GF-D8 (cell line): ENCODE measurements around the gene SSTR5.

Source experiments
- DNase-seq: peaks from one replicate; lab custom pipeline; 2025; lab: John Stamatoyannopoulos, UW

Gene SSTR5

GRCh38 chr16:1125471-1125870 lies 52.9 kb downstream of the SSTR5 start:
- DNase-seq, result no peak

DNA sequence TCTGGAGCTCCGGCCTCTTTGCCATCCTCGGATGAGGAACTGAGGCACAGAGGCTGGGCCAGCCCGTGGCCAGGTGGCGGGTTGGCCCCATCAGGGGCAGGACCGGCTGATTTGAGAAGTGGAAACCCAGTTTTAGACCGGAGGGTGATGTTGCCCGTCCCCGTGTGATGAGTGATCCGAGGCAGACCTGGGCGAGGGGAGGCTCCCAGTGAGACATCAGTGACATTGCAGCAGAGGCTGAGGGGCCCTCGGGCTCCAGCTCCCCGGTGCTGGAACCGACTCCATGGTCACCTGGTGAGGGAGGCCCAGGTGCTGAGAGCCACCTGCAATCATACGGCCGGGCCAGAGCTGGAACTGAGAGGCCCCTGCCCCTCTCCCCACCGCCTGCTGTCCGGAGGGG lies 53.5 kb downstream of the SSTR5 start:
- DNase-seq, result no peak

- no peak for DNase-seq
These were observed 54.0 kb downstream of the SSTR5 start for GRCh38 chr16:1126586-1126985.

DNA sequence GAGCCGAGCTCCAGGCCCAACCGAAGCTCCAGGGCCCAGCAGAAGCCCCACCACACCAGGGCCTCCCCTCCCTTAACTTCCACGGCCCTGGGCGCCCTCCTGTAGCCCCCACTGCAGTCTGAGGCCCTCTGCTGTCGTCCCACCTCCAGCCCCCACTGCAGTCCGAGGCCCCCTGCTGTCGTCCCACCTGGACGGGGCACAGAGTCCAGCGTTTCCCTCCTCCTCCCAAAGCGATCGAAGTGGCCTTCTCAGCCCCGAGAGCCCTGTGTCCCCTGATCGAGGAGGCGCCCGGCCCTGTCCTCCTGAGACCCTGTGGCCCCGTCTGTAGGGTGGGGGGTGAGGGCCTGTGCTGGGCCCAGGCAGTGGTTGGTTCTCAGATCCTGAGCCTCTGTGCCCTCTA lies 54.6 kb downstream of the SSTR5 start:
- DNase-seq, result no peak

GRCh38 chr16:1127971-1128715 lies 55.6 kb downstream of the SSTR5 start:
- DNase-seq, result no peak

DNA sequence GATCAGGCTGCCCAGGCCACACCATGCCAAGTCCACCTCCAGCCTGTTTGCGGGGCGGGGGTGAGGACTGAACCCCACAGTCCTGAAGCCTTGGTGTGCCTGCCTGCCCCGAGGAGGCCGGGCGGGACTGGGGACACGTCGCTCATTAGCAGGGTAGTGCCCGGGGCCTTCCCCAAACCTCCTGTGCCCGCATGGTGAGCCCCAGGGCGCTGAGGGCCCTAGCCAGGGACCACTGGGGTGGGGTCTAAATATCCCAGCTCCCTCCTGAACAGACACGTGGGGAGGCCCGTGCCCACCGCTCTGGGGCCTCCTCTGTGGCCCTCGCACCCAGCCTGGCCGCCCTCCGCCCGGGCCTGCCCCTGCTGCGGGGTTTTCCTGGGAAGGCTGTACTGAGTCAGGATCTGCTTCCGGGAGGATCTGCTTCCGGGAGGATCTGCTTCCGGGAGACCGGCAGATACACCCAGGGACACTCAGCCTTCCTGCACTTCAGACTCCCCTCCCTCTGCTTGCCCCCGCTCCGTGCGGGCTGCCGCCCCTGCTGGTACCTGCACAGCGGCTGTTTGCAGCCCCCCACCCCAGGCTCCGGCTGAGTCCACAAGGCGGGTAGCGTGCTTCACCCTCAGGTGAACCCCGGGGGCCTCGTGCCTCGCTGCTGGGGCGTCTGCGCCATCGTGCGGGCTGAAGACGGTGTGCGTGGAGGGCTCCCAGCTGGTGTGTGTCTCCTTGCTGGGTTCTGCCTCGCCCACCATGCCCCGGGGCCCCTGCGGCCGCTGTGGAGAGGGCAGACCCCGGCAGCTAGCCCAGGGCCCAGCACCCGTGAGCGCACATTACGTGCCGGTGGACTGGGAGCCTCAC lies 56.8 kb downstream of the SSTR5 start:
- DNase-seq, result no peak

DNA sequence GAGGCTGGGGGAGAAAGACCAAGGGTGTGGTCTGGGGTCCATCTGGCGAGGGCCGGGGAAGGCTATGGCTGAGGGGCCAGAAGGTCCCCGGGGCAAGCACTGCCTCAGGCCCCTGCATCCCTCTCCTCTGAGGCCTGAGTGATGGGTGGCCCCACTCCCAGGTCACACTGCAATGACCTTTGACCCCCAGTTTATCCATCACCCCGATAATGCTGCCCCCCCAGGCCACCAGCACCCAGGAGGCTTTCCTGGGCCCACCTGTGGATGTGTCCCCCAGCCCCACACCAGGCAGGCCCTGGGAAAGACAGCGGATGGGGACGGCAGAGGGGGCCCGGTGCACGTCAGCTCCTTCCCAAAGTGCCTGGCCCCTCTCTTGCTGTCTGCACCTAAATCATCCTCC lies 57.8 kb downstream of the SSTR5 start:
- no peak for DNase-seq
